Lower lobe of right lung (tissue), 2 donors: ENCODE results near the gene WDR72. TPM values are rescaled to one million over a fixed set of nuclear protein-coding genes. Genes with fewer than 3 reads are reported as not detected.
A peak's percentile ranks its signal among the peaks of the same experiment; 100 is the strongest.
"Not testable (repeated sequence)": the region's sequence is repeated elsewhere in the genome, so short reads cannot be mapped to it uniquely, and the experiment has no call there.

Experiments used
- ATAC-seq, 2 donors: fragments of 200-7000 bp; cut with Tn5 transposase; one replicate each; pipeline ENCODE4 v1.9.1; 2020 to 2022; ENCODE audit warnings: mild to moderate bottlenecking in 2 of 2, moderate library complexity in 2 of 2
- DNase-seq: peaks from one replicate; pipeline ENCODE4 v3.0.0-alpha.2; 2020
- H3K27ac ChIP-seq: fragments of 200-600 bp; one replicate; pipeline ENCODE4 v1.8.0; 2022
- H3K27me3 ChIP-seq: fragments of 200-600 bp; one replicate; pipeline ENCODE4 v1.8.0; 2022; ENCODE audit warnings: low read depth
- H3K36me3 ChIP-seq: fragments of 200-600 bp; one replicate; pipeline ENCODE4 v1.8.0; 2022; ENCODE audit warnings: mild to moderate bottlenecking
- H3K4me1 ChIP-seq: fragments of 200-600 bp; one replicate; pipeline ENCODE4 v1.8.0; 2022
- H3K4me3 ChIP-seq: fragments of 200-600 bp; one replicate; pipeline ENCODE4 v1.8.0; 2022; ENCODE audit warnings: mild to moderate bottlenecking
- H3K9me3 ChIP-seq: fragments of 200-600 bp; one replicate; pipeline ENCODE4 v1.8.0; 2022
- CTCF ChIP-seq: fragments of 200-600 bp; IDR thresholded peaks from one replicate; pipeline ENCODE4 v1.8.0; 2022; ENCODE audit warnings: antibody characterized with exemption, mild to moderate bottlenecking
- intact Hi-C: fragments of 100-400 bp; cut with DNase I; formaldehyde crosslinking; loops from one replicate; pipeline ENCODE4 v1.11.0; 2022
- total RNA-seq: library from RNA; stranded (reverse); fragmentation: NEBNext Ultra II Directional; extraction: Animal tissue kit (Norgen Biotek cat#: 25700); gene quantifications from one replicate; pipeline ENCODE4 v1.2.1, GENCODE V29; 2021
- donor health status: DM: no; HTN: yes; CAD: no; lungs with severe emphysema.

Gene WDR72
- total RNA-seq, 1 donor from 2014 or later = 1.5 TPM

GRCh38 chr15:53695365-53695764, 64.1 kb downstream of the WDR72 start:
- H3K4me1 ChIP-seq = no peaks in the 10 kb centered on the region
- TF ChIP-seq CTCF = no peak
- H3K36me3 ChIP-seq = no peaks in the 10 kb centered on the region
- intact Hi-C loops = no loop called here
- H3K9me3 ChIP-seq = no peaks in the 10 kb centered on the region
- no peak overlapping the region for H3K4me3 ChIP-seq
- no peaks in the 10 kb centered on the region for H3K27me3 ChIP-seq
- DNase-seq = no peak
- no peak for ATAC-seq
- no peak overlapping the region for H3K27ac ChIP-seq

GRCh38 chr15:53694476-53694874, 65.0 kb downstream of the WDR72 start:
- H3K27me3 ChIP-seq = no peaks in the 10 kb centered on the region
- no peaks in the 10 kb centered on the region for H3K9me3 ChIP-seq
- TF ChIP-seq CTCF = no peak
- ATAC-seq (no peak), DNase-seq (no peak)
- no peak overlapping the region for H3K27ac ChIP-seq
- H3K4me3 ChIP-seq = no peak overlapping the region
- H3K36me3 ChIP-seq = no peaks in the 10 kb centered on the region
- intact Hi-C loops = no loop called here
- H3K4me1 ChIP-seq = no peaks in the 10 kb centered on the region

GRCh38 chr15:53693729-53694475, 65.6 kb downstream of the WDR72 start:
- Histone ChIP-seq H3K4me3 (no peak overlapping the region), H3K9me3 (no peaks in the 10 kb centered on the region), H3K36me3 (no peaks in the 10 kb centered on the region), H3K27me3 (no peaks in the 10 kb centered on the region), H3K27ac (no peak overlapping the region), H3K4me1 (no peaks in the 10 kb centered on the region)
- peak; percentile 60 for DNase-seq
- TF ChIP-seq CTCF = no peak
- peak; percentile 55 to 62 for ATAC-seq
- intact Hi-C loops = no loop called here

GRCh38 chr15:53684162-53684561, 75.3 kb downstream of the WDR72 start:
- H3K36me3 ChIP-seq, H3K9me3 ChIP-seq, DNase-seq, H3K27me3 ChIP-seq, H3K27ac ChIP-seq, H3K4me1 ChIP-seq, H3K4me3 ChIP-seq, ATAC-seq, intact Hi-C loops: not testable (repeated sequence)

- DNase-seq (no peak), ATAC-seq (no peak)
- Histone ChIP-seq H3K9me3 (no peaks in the 10 kb centered on the region), H3K36me3 (no peaks in the 10 kb centered on the region), H3K4me1 (no peaks in the 10 kb centered on the region), H3K27ac (no peak overlapping the region), H3K27me3 (no peaks in the 10 kb centered on the region), H3K4me3 (no peak overlapping the region)
- intact Hi-C loops = no loop called here
- no peak for TF ChIP-seq CTCF
Measured at GRCh38 chr15:53681056-53681455, 78.4 kb downstream of the WDR72 start.

- ATAC-seq = no peak
- intact Hi-C loops = no loop called here
- no peak for DNase-seq
Measured at GRCh38 chr15:53675832-53676231, 83.6 kb downstream of the WDR72 start.

More at GRCh38 chr15:53675832-53676231, 83.6 kb downstream of the WDR72 start:
- Histone ChIP-seq H3K27me3 (no peaks in the 10 kb centered on the region), H3K4me1 (no peaks in the 10 kb centered on the region), H3K27ac (no peak overlapping the region), H3K4me3 (no peak overlapping the region), H3K36me3 (no peaks in the 10 kb centered on the region), H3K9me3 (no peaks in the 10 kb centered on the region)
- TF ChIP-seq CTCF = no peak
